OCI-LY3 (cell line): ENCODE results near the gene GORASP2.

Source experiments
- CTCF ChIP-seq: fragments of 200-600, 300-600 bp; sonication (generic); IDR thresholded peaks from 2 replicates; pipeline ENCODE4 v1.5.1; 2014; ENCODE audit warnings: antibody characterized with exemption, low read length, low read depth
- EZH2phosphoT487 ChIP-seq: fragments of 200-600 bp; shearing (Covaris generic); IDR thresholded peaks from 2 replicates; pipeline ENCODE4 v1.6.1; 2018; ENCODE audit warnings: antibody characterized with exemption, mixed run types, low read depth

GRCh38 chr2:170949415-170949814, 20.4 kb downstream of the GORASP2 start:
- TF ChIP-seq CTCF (no peak), EZH2phosphoT487 (no peak)
